SK-N-SH (cell line): ENCODE results near the gene TSPAN4.

Source experiments
- ELF1 ChIP-seq: IDR thresholded peaks from 2 replicates; pipeline ENCODE4 v1.4.0; 2012
- POLR2AphosphoS5 ChIP-seq: IDR thresholded peaks from 2 replicates; pipeline ENCODE4 v1.6.1; 2012; ENCODE audit warnings: low read depth, low read length
- RXRA ChIP-seq: IDR thresholded peaks from 2 replicates; pipeline ENCODE4 v1.4.0; 2012; ENCODE audit warnings: low read depth, mild to moderate bottlenecking, borderline replicate concordance
- SMC3 ChIP-seq: IDR thresholded peaks from 2 replicates; pipeline ENCODE4 v1.6.1; 2012; ENCODE audit warnings: low read depth, low read length, improper control_type of control experiment
- TF ChIP-seq, protein P1 (sequence below): fragments of 200-600 bp; sonication (generic); IDR thresholded peaks from 2 replicates; pipeline ENCODE4 v1.6.1; 2017; ENCODE audit warnings: antibody characterized with exemption, mild to moderate bottlenecking, moderate library complexity
- TF ChIP-seq, protein P2 (sequence below): IDR thresholded peaks from 2 replicates; pipeline ENCODE4 v1.6.1; 2012; ENCODE audit warnings: mild to moderate bottlenecking, low read depth, low read length, moderate library complexity

DNA sequence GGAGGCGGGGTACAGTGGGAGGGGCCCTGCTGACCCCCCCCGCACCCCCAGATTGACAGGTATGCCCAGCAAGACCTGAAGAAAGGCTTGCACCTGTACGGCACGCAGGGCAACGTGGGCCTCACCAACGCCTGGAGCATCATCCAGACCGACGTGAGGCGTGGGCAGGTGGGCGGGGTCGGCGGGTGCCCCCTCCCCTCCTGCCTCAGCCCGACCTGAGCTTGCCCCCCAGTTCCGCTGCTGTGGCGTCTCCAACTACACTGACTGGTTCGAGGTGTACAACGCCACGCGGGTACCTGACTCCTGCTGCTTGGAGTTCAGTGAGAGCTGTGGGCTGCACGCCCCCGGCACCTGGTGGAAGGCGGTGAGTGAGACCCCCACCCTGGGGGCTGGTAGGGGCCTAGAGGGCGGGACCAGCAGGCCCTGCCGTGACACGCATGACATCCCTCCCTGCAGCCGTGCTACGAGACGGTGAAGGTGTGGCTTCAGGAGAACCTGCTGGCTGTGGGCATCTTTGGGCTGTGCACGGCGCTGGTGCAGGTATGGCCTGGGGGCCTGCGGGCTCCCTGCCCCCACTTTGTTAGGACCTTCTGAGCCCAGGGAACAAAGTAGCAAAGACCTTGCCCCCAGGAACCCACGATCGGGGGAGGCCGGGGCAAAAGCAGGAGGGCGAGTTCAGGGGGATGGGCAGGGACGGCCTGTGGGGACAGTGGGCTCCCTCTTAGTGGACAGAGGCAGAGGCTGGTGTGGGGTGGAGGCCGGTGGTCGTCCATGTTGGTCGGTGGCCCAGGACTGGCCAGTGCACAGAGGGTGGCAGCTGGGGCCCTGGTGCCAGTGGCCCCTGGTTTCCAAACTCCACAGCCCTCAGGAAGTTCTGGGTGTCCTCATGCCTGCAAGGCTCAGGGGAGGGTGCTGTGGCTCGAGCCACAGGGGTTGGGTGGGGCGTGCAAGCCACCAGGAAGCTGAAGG lies 23.1 kb downstream of the TSPAN4 start:
- TF ChIP-seq POLR2AphosphoS5: no peak
- TF ChIP-seq, protein P1, sequence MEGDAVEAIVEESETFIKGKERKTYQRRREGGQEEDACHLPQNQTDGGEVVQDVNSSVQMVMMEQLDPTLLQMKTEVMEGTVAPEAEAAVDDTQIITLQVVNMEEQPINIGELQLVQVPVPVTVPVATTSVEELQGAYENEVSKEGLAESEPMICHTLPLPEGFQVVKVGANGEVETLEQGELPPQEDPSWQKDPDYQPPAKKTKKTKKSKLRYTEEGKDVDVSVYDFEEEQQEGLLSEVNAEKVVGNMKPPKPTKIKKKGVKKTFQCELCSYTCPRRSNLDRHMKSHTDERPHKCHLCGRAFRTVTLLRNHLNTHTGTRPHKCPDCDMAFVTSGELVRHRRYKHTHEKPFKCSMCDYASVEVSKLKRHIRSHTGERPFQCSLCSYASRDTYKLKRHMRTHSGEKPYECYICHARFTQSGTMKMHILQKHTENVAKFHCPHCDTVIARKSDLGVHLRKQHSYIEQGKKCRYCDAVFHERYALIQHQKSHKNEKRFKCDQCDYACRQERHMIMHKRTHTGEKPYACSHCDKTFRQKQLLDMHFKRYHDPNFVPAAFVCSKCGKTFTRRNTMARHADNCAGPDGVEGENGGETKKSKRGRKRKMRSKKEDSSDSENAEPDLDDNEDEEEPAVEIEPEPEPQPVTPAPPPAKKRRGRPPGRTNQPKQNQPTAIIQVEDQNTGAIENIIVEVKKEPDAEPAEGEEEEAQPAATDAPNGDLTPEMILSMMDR: no peak
- TF ChIP-seq, protein P2, sequence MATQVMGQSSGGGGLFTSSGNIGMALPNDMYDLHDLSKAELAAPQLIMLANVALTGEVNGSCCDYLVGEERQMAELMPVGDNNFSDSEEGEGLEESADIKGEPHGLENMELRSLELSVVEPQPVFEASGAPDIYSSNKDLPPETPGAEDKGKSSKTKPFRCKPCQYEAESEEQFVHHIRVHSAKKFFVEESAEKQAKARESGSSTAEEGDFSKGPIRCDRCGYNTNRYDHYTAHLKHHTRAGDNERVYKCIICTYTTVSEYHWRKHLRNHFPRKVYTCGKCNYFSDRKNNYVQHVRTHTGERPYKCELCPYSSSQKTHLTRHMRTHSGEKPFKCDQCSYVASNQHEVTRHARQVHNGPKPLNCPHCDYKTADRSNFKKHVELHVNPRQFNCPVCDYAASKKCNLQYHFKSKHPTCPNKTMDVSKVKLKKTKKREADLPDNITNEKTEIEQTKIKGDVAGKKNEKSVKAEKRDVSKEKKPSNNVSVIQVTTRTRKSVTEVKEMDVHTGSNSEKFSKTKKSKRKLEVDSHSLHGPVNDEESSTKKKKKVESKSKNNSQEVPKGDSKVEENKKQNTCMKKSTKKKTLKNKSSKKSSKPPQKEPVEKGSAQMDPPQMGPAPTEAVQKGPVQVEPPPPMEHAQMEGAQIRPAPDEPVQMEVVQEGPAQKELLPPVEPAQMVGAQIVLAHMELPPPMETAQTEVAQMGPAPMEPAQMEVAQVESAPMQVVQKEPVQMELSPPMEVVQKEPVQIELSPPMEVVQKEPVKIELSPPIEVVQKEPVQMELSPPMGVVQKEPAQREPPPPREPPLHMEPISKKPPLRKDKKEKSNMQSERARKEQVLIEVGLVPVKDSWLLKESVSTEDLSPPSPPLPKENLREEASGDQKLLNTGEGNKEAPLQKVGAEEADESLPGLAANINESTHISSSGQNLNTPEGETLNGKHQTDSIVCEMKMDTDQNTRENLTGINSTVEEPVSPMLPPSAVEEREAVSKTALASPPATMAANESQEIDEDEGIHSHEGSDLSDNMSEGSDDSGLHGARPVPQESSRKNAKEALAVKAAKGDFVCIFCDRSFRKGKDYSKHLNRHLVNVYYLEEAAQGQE: no peak
- no peak for TF ChIP-seq ELF1
- no peak for TF ChIP-seq SMC3
- no peak for TF ChIP-seq RXRA
